Activated CD4-positive, alpha-beta T cell treated with anti-CD3 and anti-CD28 coated beads, Interleukin-2, amount 10 ng/mL, durations not matched to agents 24 days and 14 days (primary cell): ENCODE results near the gene GARIN5B. TPM values are rescaled to one million over a fixed set of nuclear protein-coding genes. Genes with fewer than 3 reads are reported as not detected.

Experiments
- DNase-seq: peaks from one replicate; pipeline ENCODE4 v3.0.0; 2022
- H3K27ac Mint-ChIP-seq: one replicate; pipeline ENCODE4 v1.8.0; 2022; ENCODE audit warnings: mild to moderate bottlenecking, mixed read lengths
- H3K27me3 Mint-ChIP-seq: one replicate; pipeline ENCODE4 v1.8.0; 2022; ENCODE audit warnings: mixed read lengths
- H3K36me3 Mint-ChIP-seq: one replicate; pipeline ENCODE4 v1.8.0; 2022; ENCODE audit warnings: low read depth, mild to moderate bottlenecking, mixed read lengths
- H3K4me1 Mint-ChIP-seq: one replicate; pipeline ENCODE4 v1.8.0; 2021; ENCODE audit warnings: mixed read lengths
- H3K4me3 Mint-ChIP-seq: one replicate; pipeline ENCODE4 v1.8.0; 2022; ENCODE audit warnings: mild to moderate bottlenecking, moderate library complexity, mixed read lengths
- H3K9me3 Mint-ChIP-seq: one replicate; pipeline ENCODE4 v1.8.0; 2021; ENCODE audit warnings: mixed read lengths
- intact Hi-C: fragments of 100-400 bp; cut with micrococcal nuclease; formaldehyde crosslinking; loops from one replicate; pipeline ENCODE4 v1.15.1; 2023
- total RNA-seq: library from RNA; stranded (reverse); gene quantifications from 2 replicates; pipeline ENCODE4 v1.2.3, GENCODE V29; 2022

The GARIN5B gene
- total RNA-seq, 1 donor from 2014 or later: not detected

- no peaks in the 10 kb centered on the region for H3K36me3 Mint-ChIP-seq
- peaks cover 22% of the 10 kb centered on the region for H3K4me1 Mint-ChIP-seq
- peak overlapping the region; percentile 83 for H3K4me3 Mint-ChIP-seq
- H3K27ac Mint-ChIP-seq: no peak overlapping the region
- no peaks in the 10 kb centered on the region for H3K9me3 Mint-ChIP-seq
- intact Hi-C loops: loop anchor here (1.0 kb wide), 1 partner anchor 15 kb away; the partner anchor contains the start of gene KMT5C
- peak; percentile 89 for DNase-seq
- H3K27me3 Mint-ChIP-seq: peaks cover 49% of the 10 kb centered on the region
Observed at GRCh38 chr19:55353803-55354697, 9.0 kb downstream of the GARIN5B start.

GRCh38 chr19:55353356-55353802, 9.7 kb downstream of the GARIN5B start:
- Mint-ChIP-seq H3K4me1 (peaks cover 22% of the 10 kb centered on the region), H3K27ac (no peak overlapping the region), H3K27me3 (peaks cover 49% of the 10 kb centered on the region), H3K9me3 (no peaks in the 10 kb centered on the region), H3K36me3 (no peaks in the 10 kb centered on the region), H3K4me3 (peak overlapping the region; percentile 83)
- DNase-seq: no peak
- intact Hi-C loops: loop anchor here (1.0 kb wide), 1 partner anchor 14 kb away; the partner anchor contains the start of gene KMT5C

GRCh38 chr19:55352549-55353145, 10.4 kb downstream of the GARIN5B start:
- Mint-ChIP-seq H3K27me3 (peaks cover 47% of the 10 kb centered on the region), H3K4me1 (peaks cover 22% of the 10 kb centered on the region), H3K4me3 (peak overlapping the region; percentile 83), H3K27ac (peak overlapping the region; percentile 70), H3K36me3 (peaks cover 2% of the 10 kb centered on the region), H3K9me3 (no peaks in the 10 kb centered on the region)
- DNase-seq: no peak
- intact Hi-C loops: loop anchor here (1.0 kb wide), 1 partner anchor 13 kb away; the partner anchor contains the start of gene KMT5C

GRCh38 chr19:55352040-55352439, 11.0 kb downstream of the GARIN5B start:
- DNase-seq: no peak
- intact Hi-C loops: no loop called here
- H3K27ac Mint-ChIP-seq: no peak overlapping the region

GRCh38 chr19:55350620-55351315, 12.3 kb downstream of the GARIN5B start:
- no peak for DNase-seq
- peaks cover 2% of the 10 kb centered on the region for H3K36me3 Mint-ChIP-seq
- H3K4me1 Mint-ChIP-seq: peaks cover 22% of the 10 kb centered on the region
- no peak overlapping the region for H3K27ac Mint-ChIP-seq
- H3K9me3 Mint-ChIP-seq: no peaks in the 10 kb centered on the region
- peaks cover 35% of the 10 kb centered on the region for H3K27me3 Mint-ChIP-seq
- intact Hi-C loops: no loop called here
- no peak overlapping the region for H3K4me3 Mint-ChIP-seq

More at GRCh38 chr19:55352040-55352439, 11.0 kb downstream of the GARIN5B start:
- peaks cover 2% of the 10 kb centered on the region for H3K36me3 Mint-ChIP-seq
- no peaks in the 10 kb centered on the region for H3K9me3 Mint-ChIP-seq
- no peak overlapping the region for H3K4me3 Mint-ChIP-seq
- H3K4me1 Mint-ChIP-seq: peaks cover 22% of the 10 kb centered on the region
- peaks cover 41% of the 10 kb centered on the region for H3K27me3 Mint-ChIP-seq

- H3K9me3 Mint-ChIP-seq: no peaks in the 10 kb centered on the region
- no peak overlapping the region for H3K27ac Mint-ChIP-seq
- H3K4me3 Mint-ChIP-seq: no peak overlapping the region
- intact Hi-C loops: no loop called here
- peaks cover 24% of the 10 kb centered on the region for H3K27me3 Mint-ChIP-seq
- H3K4me1 Mint-ChIP-seq: peaks cover 19% of the 10 kb centered on the region
- DNase-seq: no peak
- peaks cover 2% of the 10 kb centered on the region for H3K36me3 Mint-ChIP-seq
Observed at GRCh38 chr19:55348317-55349034, 14.6 kb downstream of the GARIN5B start.

GRCh38 chr19:55347442-55348009, 15.5 kb downstream of the GARIN5B start:
- H3K27ac Mint-ChIP-seq: no peak overlapping the region
- H3K4me1 Mint-ChIP-seq: peaks cover 10% of the 10 kb centered on the region
- peaks cover 8% of the 10 kb centered on the region for H3K36me3 Mint-ChIP-seq
- no peaks in the 10 kb centered on the region for H3K9me3 Mint-ChIP-seq
- no peak overlapping the region for H3K4me3 Mint-ChIP-seq
- no peak for DNase-seq
- peaks cover 15% of the 10 kb centered on the region for H3K27me3 Mint-ChIP-seq
- intact Hi-C loops: no loop called here

GRCh38 chr19:55346725-55347441, 16.2 kb downstream of the GARIN5B start:
- DNase-seq: no peak
- Mint-ChIP-seq H3K36me3 (peaks cover 8% of the 10 kb centered on the region), H3K4me3 (no peak overlapping the region), H3K9me3 (no peaks in the 10 kb centered on the region), H3K27ac (no peak overlapping the region), H3K27me3 (peaks cover 8% of the 10 kb centered on the region), H3K4me1 (peaks cover 7% of the 10 kb centered on the region)
- intact Hi-C loops: no loop called here

- intact Hi-C loops: no loop called here
- Mint-ChIP-seq H3K27ac (no peak overlapping the region), H3K9me3 (no peaks in the 10 kb centered on the region), H3K4me3 (no peak overlapping the region), H3K27me3 (peaks cover under 1% of the 10 kb centered on the region), H3K4me1 (peaks cover 4% of the 10 kb centered on the region), H3K36me3 (peaks cover 11% of the 10 kb centered on the region)
- DNase-seq: no peak
Observed at GRCh38 chr19:55345818-55346724, 17.0 kb downstream of the GARIN5B start.

- Mint-ChIP-seq H3K4me3 (no peak overlapping the region), H3K27ac (no peak overlapping the region), H3K36me3 (peaks cover 11% of the 10 kb centered on the region), H3K9me3 (no peaks in the 10 kb centered on the region), H3K27me3 (no peaks in the 10 kb centered on the region), H3K4me1 (peaks cover 8% of the 10 kb centered on the region)
- intact Hi-C loops: no loop called here
- no peak for DNase-seq
Observed at GRCh38 chr19:55345101-55345817, 17.8 kb downstream of the GARIN5B start.

- H3K27me3 Mint-ChIP-seq: no peaks in the 10 kb centered on the region
- H3K4me1 Mint-ChIP-seq: peaks cover 8% of the 10 kb centered on the region
- H3K36me3 Mint-ChIP-seq: peaks cover 13% of the 10 kb centered on the region
- intact Hi-C loops: no loop called here
- no peaks in the 10 kb centered on the region for H3K9me3 Mint-ChIP-seq
- no peak overlapping the region for H3K27ac Mint-ChIP-seq
- DNase-seq: no peak
- no peak overlapping the region for H3K4me3 Mint-ChIP-seq
Observed at GRCh38 chr19:55344444-55344843, 18.6 kb downstream of the GARIN5B start.
